Measurements from ENCODE around the gene JPH4.
A peak's percentile ranks its signal among the peaks of the same experiment; 100 is the strongest.

DNA sequence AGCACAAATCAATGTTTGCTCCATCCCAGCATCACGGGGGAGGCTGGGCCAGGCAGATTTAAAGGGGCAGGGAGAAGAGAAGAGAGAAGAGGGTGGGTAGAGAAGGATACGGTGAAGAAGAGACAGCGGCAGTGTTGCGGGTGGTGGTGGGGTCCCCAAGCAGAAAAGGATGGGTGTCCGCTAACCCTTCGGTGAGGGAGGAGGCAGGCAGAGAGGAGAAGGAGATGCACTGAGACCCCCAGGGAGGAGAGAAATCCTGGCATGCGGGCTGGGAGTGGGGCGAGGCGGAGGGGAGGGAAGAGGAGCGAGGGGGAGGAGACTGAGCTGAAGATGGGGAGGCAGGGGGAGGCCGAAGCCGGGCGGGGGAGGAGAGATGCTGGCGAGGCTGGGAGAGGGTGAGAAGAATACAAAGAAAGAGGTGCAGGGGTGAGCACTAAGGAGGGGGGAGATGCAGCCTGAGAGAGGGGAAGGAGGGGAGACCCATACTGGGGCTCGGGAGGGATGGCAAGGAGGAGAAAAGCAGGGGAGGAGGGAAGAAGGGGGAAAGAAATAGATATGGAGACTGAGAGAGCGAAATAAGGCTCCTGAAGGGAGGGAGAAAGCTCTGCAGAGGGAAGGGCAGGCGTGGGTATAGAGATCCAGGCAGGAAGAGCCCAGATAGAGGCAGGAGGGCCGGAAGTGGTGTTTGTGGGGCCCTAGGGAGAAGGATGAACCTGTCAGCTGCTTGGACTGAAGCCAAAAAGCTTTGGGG is at the start of gene JPH4:
- TF ChIP-seq EZH2 (IDR thresholded peaks at IDR 0.05; ENCODE audit: low read depth, low read length, severe bottlenecking) = no peak
- no peak for TF ChIP-seq CTCF (IDR thresholded peaks at IDR 0.05; ENCODE audit: control extremely low read depth in 1 of 3, insufficient read depth in 1 of 3, low read depth in 1 of 3, low read length in 3 of 3)
- peak in 1 of 2 experiments; percentile 17; a peak in 1 of 3 replicates for TF ChIP-seq EP300 (IDR thresholded peaks at IDR 0.05; ENCODE audit: borderline replicate concordance in 1 of 2, low read depth in 2 of 2, low read length in 2 of 2)
- no peak for TF ChIP-seq POLR2A (IDR thresholded peaks at IDR 0.05; ENCODE audit: control extremely low read depth in 1 of 2, low read depth in 2 of 2, low read length in 2 of 2)

Measured in H1 (cell line).